HL-60 (cell line): Measurements from ENCODE around the gene EFNA2.

Source experiments
- DNase-seq, 2 experiments: peaks; one replicate each; pipeline ENCODE4 v3.0.0-alpha.2; 2010 to 2020; ENCODE audit warnings: low read depth in 1 of 2, low spot score in 1 of 2
- H3K27ac ChIP-seq: fragments of 250-450 bp; sonication (Bioruptor Pico); replicated peaks from 2 replicates; pipeline ENCODE4 v1.5.1; 2020; ENCODE audit warnings: mild to moderate bottlenecking, moderate library complexity
- H3K27me3 ChIP-seq: fragments of 250-450 bp; sonication (Bioruptor Pico); 2 replicates; pipeline ENCODE4 v1.5.1; 2021; ENCODE audit warnings: mild to moderate bottlenecking, moderate library complexity; ENCODE audit not compliant: insufficient read depth, poor library complexity, severe bottlenecking
- H3K4me3 ChIP-seq: replicated peaks from 2 replicates; pipeline ENCODE4 v1.5.1; 2011; ENCODE audit warnings: mild to moderate bottlenecking, control low read depth, low read length; ENCODE audit not compliant: insufficient read depth
- CTCF ChIP-seq: IDR thresholded peaks from one replicate; pipeline ENCODE4 v1.5.1; 2011; ENCODE audit warnings: low read length, control low read depth, inconsistent platforms; ENCODE audit not compliant: insufficient read depth
- GABPA ChIP-seq: IDR thresholded peaks from 2 replicates; pipeline ENCODE4 v1.6.1; 2012; ENCODE audit warnings: low read depth
- POLR2AphosphoS5 ChIP-seq: IDR thresholded peaks from 2 replicates; pipeline ENCODE4 v1.6.1; 2012; ENCODE audit warnings: low read depth
- REST ChIP-seq: IDR thresholded peaks from 2 replicates; pipeline ENCODE4 v1.6.1; 2012; ENCODE audit warnings: low read depth; ENCODE audit not compliant: insufficient replicate concordance
- SPI1 ChIP-seq: IDR thresholded peaks from 2 replicates; pipeline ENCODE4 v1.6.1; 2012; ENCODE audit warnings: low read depth, mild to moderate bottlenecking, borderline replicate concordance

Gene EFNA2

GRCh38 chr19:1321539-1321938 is 35.9 kb downstream of the EFNA2 start:
- Histone ChIP-seq H3K27ac (no peak overlapping the region), H3K4me3 (no peak overlapping the region), H3K27me3 (peaks cover 30% of the 10 kb centered on the region)
- no peak for DNase-seq
- TF ChIP-seq SPI1, result no peak
- TF ChIP-seq POLR2AphosphoS5, result no peak
- TF ChIP-seq CTCF, result no peak

- H3K4me3 ChIP-seq, result no peak overlapping the region
- peaks cover 26% of the 10 kb centered on the region for H3K27me3 ChIP-seq
These were observed 36.7 kb downstream of the EFNA2 start for GRCh38 chr19:1322198-1322981.

GRCh38 chr19:1324249-1324805 is 38.7 kb downstream of the EFNA2 start:
- Histone ChIP-seq H3K27ac (no peak overlapping the region), H3K27me3 (peaks cover 22% of the 10 kb centered on the region), H3K4me3 (no peak overlapping the region)
- DNase-seq, result no peak
- TF ChIP-seq CTCF (no peak), POLR2AphosphoS5 (no peak), REST (no peak), GABPA (no peak), SPI1 (no peak)

More at GRCh38 chr19:1322198-1322981, 36.7 kb downstream of the EFNA2 start:
- H3K27ac ChIP-seq, result no peak overlapping the region
- no peak for TF ChIP-seq GABPA
- no peak for TF ChIP-seq CTCF
- TF ChIP-seq POLR2AphosphoS5, result no peak
- TF ChIP-seq SPI1, result no peak
- no peak for TF ChIP-seq REST
- no peak for DNase-seq
